Stimulated activated CD8-positive, alpha-beta memory T cell treated with anti-CD3 and anti-CD28 coated beads, Interleukin-4, amount 100 ng/mL, for 4 hours (primary cell): ENCODE measurements around the gene TBCK.
"Not testable (repeated sequence)": the region's sequence is repeated elsewhere in the genome, so short reads cannot be mapped to it uniquely, and the experiment has no call there.

ENCODE experiments used
- DNase-seq, 2 donors: peaks; one replicate each; pipeline ENCODE4 v3.0.0-alpha.2; 2020; ENCODE audit warnings: low read depth in 2 of 2, low spot score in 1 of 2

TBCK gene

GRCh38 chr4:106132045-106132444 lies 184.0 kb downstream of the TBCK start:
- no peak for DNase-seq

GRCh38 chr4:106126062-106126461 lies 189.9 kb downstream of the TBCK start:
- DNase-seq = no peak

DNA sequence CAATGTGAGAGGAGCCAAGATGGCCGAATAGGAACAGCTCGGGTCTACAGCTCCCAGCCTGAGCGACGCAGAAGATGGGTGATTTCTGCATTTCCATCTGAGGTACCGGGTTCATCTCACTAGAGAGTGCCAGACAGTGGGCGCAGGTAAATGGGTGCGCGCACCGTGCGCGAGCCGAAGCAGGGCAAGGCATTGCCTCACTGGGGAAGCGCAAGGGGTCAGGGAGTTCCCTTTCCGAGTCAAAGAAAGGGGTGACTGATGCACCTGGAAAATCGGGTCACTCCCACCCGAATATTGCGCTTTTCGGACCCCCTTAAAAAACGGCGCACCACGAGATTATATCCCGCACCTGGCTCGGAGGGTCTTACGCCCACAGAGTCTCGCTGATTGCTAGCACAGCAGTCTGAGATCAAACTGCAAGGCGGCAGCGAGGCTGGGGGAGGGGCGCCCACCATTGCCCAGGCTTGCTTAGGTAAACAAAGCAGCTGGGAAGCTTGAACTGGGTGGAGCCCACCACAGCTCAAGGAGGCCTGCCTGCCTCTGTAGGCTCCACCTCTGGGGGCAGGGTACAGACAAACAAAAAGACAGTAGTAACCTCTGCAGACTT lies 196.0 kb downstream of the TBCK start:
- not testable (repeated sequence) for DNase-seq

DNA sequence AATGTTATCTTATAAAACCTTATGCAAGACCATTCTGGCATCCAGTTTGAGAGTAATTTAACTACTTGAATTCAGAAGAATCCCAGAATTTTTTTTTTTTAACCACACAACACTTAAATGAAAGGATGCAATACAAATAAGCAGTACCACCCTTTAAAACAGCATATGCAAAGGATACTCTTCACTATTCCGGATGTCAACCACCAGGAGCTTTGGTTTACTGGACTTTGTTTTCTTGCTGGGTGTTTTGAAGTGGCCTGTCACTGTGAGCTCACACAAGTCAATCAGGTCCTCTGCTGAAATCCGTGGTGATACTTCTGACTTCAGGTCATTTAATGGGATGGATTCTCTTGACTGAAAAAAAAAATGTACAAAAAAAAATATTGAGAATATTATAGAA lies 200.0 kb downstream of the TBCK start:
- no peak for DNase-seq

DNA sequence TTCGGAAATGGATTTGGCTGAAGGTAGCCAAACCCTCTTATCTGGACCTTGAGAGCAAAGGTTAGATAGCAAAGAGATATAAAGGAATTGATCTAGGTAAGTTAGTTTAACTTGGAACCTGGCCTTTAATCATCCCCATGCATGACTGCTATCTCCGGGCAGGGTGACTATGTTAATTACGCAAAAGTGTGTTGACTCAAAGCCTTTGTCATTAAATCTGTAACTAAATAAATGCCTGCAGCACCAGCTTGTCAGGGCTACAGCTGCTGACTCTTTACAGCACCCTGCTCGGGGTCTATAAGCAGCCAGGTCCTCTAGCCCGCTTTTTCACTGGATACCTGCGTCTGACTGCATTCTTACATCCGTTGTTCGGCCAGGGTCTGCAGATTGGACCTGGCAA lies 201.7 kb downstream of the TBCK start:
- no peak for DNase-seq

DNA sequence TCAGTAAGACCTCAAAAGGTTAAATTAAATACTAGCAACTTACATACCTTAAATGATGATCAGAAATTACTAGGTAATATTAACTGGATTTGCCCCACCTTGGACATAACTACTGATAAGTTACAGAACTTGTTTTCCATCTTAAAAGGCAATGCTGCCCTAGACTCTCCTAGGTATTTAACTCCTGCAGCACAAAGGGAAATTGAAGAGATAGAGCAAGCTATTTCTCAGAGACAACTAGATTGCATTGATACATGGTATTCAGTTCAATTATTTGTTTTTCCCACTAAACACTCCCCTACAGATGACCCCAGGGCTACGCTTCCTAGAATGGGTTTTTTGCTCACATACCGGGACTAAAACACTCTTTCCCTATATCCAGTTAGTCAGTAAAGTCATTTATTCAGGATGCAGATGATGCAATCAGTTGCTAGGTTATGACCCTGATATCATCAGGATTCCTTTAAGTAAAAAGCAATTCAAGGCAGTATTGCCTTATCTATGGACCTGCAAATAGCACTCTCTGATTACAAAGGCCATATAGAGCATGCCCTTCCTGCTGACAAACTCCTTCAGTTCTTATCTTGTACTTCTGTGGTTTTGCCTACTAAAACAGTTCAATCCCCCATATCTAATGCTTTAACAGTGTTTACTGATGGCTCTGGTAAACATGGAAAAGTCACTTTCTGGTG lies 204.1 kb downstream of the TBCK start:
- not testable (repeated sequence) for DNase-seq

DNA sequence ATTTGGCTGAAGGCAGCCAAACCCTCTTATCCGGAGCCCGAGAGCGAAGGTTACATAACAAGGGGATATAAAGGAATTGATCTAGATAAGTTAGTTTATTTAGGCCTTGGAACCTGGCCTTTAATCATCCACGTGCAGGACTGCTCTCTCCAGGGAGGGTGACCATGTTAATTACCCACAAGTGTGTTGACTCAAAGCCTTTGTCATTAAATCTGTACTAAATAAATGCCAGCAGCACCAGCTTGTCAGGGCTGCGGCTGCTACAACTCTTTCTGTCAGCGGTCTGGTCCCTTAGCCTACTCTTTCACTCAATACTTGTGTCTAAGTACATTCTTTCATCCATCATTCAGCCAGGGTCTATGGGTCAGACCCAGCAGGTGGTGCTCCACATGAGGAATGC lies 206.1 kb downstream of the TBCK start:
- no peak for DNase-seq

DNA sequence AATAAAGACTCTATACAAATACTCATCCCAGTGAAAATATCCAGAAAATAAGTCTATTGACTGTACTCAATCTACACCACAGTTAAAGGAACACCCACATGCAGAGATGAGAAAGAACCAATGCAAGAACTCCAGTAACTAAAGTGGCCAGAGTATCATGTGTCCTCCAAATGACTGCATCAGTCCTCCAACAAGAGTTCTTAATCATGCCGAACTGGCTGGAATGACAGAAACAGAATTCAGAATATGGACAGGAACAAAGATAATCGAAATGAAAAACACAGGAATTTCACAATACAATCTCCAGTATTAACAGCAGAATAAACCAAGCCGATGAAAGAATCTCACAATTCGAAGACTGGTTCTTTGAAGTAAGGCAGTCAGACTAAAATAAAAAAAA lies 210.3 kb downstream of the TBCK start:
- DNase-seq = no peak

DNA sequence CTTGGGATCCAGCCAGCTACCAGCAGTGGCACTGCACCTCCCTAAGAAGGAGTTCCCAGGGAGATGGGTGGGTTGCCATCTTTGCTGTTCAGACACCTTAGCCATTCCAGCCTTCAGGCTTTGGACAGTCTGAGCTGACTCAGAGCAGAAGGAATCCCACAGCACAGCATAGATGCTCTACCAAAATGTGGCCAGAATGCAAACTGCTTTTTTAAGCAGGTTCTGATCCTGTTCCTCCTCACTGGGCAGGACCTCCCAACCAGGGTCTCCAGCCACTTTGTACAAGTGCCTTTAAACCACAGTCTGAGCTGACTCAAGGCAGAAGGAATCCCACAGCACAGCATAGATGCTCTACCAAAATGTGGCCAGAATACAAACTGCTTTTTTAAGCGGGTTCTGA lies 211.7 kb downstream of the TBCK start:
- no peak for DNase-seq

- DNase-seq = no peak
These were observed 219.6 kb downstream of the TBCK start for GRCh38 chr4:106096454-106096853.

DNA sequence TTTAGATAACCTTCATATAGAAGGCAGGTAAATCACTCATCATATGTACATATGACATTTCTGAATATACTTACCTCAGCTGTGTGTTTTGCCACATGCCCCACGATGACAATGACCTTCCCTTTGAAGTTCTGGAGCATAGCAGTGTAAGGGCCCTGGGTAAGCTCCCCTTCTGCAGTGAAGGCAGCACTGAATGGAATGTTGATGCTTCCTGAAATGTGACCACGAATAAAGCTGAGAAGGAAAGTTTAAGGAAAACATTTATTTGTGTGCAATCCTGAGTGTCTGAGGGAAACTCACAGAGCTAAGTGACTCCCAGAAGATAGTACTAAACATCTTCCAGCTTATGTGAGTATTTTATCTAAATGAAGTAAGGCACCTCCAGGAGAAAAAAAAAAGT lies 220.6 kb downstream of the TBCK start:
- DNase-seq = no peak

DNA sequence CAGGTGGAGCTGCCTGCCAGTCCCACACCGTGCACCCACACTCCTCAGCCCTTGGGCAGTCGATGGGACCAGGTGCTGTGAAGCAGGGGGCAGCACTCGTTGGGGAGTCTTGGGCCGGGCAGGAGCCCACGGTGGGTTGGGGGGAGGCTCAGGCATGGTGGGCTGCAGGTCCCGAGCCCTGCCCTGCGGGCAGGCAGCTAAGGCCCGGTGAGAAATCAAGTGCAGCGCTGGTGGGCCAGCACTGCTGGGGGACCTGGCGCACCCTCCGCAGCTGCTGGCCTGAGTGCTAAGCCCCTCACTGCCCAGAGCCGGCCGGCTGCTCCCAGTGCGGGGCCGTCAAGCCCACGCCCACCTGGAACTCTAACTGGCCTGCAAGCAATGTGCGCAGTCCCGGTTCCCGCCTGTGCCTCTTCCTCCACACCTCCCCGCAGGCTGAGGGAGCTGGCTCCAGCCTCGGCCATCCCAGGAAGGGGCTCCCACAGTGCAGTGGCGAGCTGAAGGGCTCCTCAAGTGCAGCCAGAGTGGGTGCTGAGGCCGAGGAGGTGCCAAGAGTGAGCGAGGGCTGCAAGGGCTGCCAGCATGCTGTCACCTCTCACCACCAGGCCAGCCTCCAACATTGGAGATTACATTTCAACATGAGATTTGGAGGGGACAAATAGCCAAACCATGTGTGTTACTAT lies 223.5 kb downstream of the TBCK start:
- no peak for DNase-seq

- no peak for DNase-seq
These were observed 225.2 kb downstream of the TBCK start for GRCh38 chr4:106090826-106091225.

GRCh38 chr4:106083065-106083464 lies 232.9 kb downstream of the TBCK start:
- no peak for DNase-seq

DNA sequence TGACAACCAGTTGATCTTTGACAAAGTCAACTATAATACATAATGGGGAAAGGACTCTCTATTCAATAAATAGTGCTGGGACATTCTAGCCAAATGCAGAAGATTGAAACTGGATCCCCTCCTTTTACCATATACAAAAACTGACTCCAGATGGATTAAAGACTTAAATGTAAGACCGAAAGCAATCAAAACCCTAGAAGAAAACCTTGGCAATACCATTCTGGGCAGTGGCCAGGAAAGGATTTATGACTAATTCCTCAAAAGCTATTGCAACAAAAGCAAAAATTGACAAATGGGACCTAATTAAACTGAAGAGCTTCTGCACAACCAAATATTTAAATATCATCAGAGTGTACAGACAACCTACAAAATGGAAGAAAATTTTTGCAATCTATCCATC lies 235.6 kb downstream of the TBCK start:
- no peak for DNase-seq

GRCh38 chr4:106079616-106080015 lies 236.4 kb downstream of the TBCK start:
- no peak for DNase-seq

DNA sequence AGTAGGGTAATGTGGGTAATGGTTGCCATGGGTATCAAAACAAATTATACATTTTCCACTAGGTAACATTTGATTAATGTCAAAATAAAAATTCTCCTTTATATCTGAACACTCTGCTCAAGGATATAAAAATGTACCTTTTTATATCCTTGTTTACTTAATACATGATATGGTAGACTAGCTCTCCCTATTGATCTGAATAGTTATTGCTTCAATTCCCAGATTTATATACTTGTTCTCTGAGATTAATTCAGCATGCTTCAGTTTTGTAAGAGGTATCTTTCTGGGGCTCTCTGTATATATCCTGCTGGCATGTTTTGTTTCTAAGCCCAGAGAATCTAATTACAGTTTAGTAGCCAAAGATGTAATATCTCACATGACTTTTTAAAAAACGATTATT lies 251.0 kb downstream of the TBCK start:
- no peak for DNase-seq

DNA sequence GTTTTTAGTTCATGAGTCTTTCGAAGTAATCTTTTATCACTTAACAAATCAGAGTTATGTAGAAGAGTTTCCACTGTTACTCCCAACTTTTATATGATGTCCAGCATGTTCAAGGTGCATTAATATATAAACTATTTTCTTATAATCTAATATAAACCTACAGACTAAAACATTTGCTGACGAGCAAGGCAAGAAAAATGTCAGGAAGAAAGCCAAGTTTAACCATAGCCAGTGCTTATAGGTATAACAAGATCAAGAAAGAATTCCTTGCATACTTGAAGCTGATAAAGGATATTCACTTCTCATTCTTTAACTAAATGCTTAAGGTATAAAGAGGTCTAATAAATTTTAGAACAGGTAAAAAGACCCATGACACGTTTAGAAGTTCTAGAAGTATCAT lies 253.0 kb downstream of the TBCK start:
- DNase-seq = no peak

- no peak for DNase-seq
These were observed 253.5 kb downstream of the TBCK start for GRCh38 chr4:106062452-106062875.

- no peak for DNase-seq
These were observed 257.1 kb downstream of the TBCK start for GRCh38 chr4:106058921-106059320.

- DNase-seq = no peak
These were observed 259.1 kb downstream of the TBCK start for GRCh38 chr4:106056914-106057313.

DNA sequence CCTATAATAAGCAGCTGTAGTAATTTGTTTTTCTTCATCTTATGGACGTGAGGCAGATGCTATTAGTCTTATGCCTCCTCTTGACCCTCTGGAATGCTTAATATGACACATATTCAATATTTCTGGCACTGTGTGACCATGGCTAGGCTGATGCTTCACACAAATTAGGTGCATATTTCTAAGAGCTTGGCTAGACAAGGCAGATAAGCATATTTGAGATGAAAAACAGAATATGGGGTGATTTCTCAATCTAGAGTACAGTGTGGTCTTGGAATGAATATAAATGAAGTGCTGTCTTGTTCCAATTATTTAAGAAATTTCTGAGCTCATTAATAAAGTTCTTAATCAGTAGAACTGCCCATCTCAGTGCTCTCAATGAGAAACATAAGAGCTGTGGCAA lies 264.5 kb downstream of the TBCK start:
- DNase-seq = no peak

GRCh38 chr4:106049490-106049889 lies 266.5 kb downstream of the TBCK start:
- no peak for DNase-seq
